ENCODE data around the gene CCDC187. TPM values are rescaled to one million over a fixed set of nuclear protein-coding genes. Genes with fewer than 3 reads are reported as not detected.

CCDC187 gene
- polyA plus RNA-seq, 1 donor from 2014 or later = not detected

GRCh38 chr9:136293476-136294077, 10.3 kb downstream of the CCDC187 start:
- Histone ChIP-seq H3K27ac (ENCODE audit: low read length) (no peak overlapping the region), H3K9me3 (ENCODE audit: low read length) (no peaks in the 10 kb centered on the region), H4K20me1 (ENCODE audit: insufficient read depth) (no peaks in the 10 kb centered on the region), H3K27me3 (ENCODE audit: insufficient read depth, low read depth, low read length) (no peaks in the 10 kb centered on the region), H2AFZ (ENCODE audit: low read depth, low read length) (no peak overlapping the region), H3K4me3 (ENCODE audit: low read length) (no peak overlapping the region), H3K4me2 (ENCODE audit: low read length) (no peak overlapping the region), H3K36me3 (ENCODE audit: insufficient read depth, low read length) (no peaks in the 10 kb centered on the region), H3K79me2 (replicated peaks; ENCODE audit: insufficient read depth, low read length) (no peaks in the 10 kb centered on the region), H3F3A (ENCODE audit: insufficient read depth, low read length, poor library complexity, severe bottlenecking) (no peaks in the 10 kb centered on the region), H3K9ac (ENCODE audit: low read length) (no peak overlapping the region), H3K9me2 (ENCODE audit: insufficient read depth, low read length) (no peaks in the 10 kb centered on the region)
- TF ChIP-seq TAF1 (IDR thresholded peaks at IDR 0.05; ENCODE audit: low read depth) (no peak), MXI1 (conservative IDR thresholded peaks at IDR 0.05; ENCODE audit: poor library complexity, severe bottlenecking) (no peak), SMC3 (conservative IDR thresholded peaks at IDR 0.05; ENCODE audit: poor library complexity) (no peak), EZH2 (IDR thresholded peaks at IDR 0.05; ENCODE audit: borderline replicate concordance, insufficient read depth, low read length, poor library complexity, severe bottlenecking) (no peak), EP300 (conservative IDR thresholded peaks at IDR 0.05; ENCODE audit: poor library complexity, severe bottlenecking) (no peak), POLR2AphosphoS5 (IDR thresholded peaks at IDR 0.05) (no peak), REST (IDR thresholded peaks at IDR 0.05; ENCODE audit: borderline replicate concordance) (no peak), RAD21 (conservative IDR thresholded peaks at IDR 0.05) (no peak)
- TF ChIP-seq, protein P1, sequence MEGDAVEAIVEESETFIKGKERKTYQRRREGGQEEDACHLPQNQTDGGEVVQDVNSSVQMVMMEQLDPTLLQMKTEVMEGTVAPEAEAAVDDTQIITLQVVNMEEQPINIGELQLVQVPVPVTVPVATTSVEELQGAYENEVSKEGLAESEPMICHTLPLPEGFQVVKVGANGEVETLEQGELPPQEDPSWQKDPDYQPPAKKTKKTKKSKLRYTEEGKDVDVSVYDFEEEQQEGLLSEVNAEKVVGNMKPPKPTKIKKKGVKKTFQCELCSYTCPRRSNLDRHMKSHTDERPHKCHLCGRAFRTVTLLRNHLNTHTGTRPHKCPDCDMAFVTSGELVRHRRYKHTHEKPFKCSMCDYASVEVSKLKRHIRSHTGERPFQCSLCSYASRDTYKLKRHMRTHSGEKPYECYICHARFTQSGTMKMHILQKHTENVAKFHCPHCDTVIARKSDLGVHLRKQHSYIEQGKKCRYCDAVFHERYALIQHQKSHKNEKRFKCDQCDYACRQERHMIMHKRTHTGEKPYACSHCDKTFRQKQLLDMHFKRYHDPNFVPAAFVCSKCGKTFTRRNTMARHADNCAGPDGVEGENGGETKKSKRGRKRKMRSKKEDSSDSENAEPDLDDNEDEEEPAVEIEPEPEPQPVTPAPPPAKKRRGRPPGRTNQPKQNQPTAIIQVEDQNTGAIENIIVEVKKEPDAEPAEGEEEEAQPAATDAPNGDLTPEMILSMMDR (IDR thresholded peaks at IDR 0.05; ENCODE audit: poor library complexity, severe bottlenecking) = no peak

DNA sequence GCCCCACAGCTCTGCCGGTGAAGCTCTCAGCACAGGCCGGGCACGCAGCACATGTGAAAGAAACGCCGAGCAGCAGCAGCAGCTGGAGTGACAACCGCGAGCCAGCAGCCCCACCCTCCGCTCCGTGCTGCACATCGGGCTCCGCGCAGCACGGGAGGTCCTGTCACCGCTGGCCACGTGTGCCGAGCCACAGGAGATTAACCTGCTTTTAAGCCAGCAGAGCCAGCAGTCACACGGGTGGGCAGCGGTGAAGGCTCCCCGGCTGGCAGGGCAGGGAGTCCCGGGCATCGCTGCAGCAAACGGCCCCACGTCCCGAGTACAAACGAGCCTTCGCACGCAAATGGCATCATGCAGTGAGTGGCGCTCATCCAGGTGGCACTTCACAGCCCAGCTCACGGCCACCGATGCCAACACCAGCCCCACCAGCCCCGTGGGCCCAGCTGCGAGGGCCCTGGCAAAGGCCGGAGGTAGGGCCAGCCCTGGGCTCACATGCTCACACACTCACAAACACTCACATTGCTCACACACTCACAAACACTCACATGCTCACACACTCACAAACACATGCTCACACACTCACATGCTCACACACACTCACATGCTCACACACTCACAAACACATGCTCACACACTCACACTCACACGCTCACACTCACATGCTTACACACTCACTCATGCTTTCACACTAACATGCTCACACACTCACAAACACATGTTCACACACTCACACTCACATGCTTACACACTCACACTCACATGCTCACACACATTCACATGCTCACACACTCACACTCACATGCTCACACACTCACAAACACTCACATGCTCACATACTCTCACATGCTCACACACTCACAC, 11.1 kb downstream of the CCDC187 start:
- Histone ChIP-seq H3K4me2 (ENCODE audit: low read length) (no peak overlapping the region), H2AFZ (ENCODE audit: low read depth, low read length) (no peak overlapping the region), H3K27me3 (ENCODE audit: insufficient read depth, low read depth, low read length) (no peaks in the 10 kb centered on the region), H3K9me2 (ENCODE audit: insufficient read depth, low read length) (no peaks in the 10 kb centered on the region), H3K36me3 (ENCODE audit: insufficient read depth, low read length) (no peaks in the 10 kb centered on the region), H3K79me2 (replicated peaks; ENCODE audit: insufficient read depth, low read length) (no peaks in the 10 kb centered on the region), H3K4me3 (ENCODE audit: low read length) (no peak overlapping the region), H3F3A (ENCODE audit: insufficient read depth, low read length, poor library complexity, severe bottlenecking) (no peaks in the 10 kb centered on the region), H3K27ac (ENCODE audit: low read length) (no peak overlapping the region), H3K9ac (ENCODE audit: low read length) (no peak overlapping the region), H4K20me1 (ENCODE audit: insufficient read depth) (no peaks in the 10 kb centered on the region), H3K9me3 (ENCODE audit: low read length) (no peaks in the 10 kb centered on the region)
- no peak for TF ChIP-seq EZH2 (IDR thresholded peaks at IDR 0.05; ENCODE audit: borderline replicate concordance, insufficient read depth, low read length, poor library complexity, severe bottlenecking)
- TF ChIP-seq TAF1 (IDR thresholded peaks at IDR 0.05; ENCODE audit: low read depth) = no peak
- TF ChIP-seq SMC3 (conservative IDR thresholded peaks at IDR 0.05; ENCODE audit: poor library complexity) = no peak
- TF ChIP-seq, protein P1 (IDR thresholded peaks at IDR 0.05; ENCODE audit: poor library complexity, severe bottlenecking) = no peak
- no peak for TF ChIP-seq RAD21 (conservative IDR thresholded peaks at IDR 0.05)
- no peak for TF ChIP-seq MXI1 (conservative IDR thresholded peaks at IDR 0.05; ENCODE audit: poor library complexity, severe bottlenecking)
- no peak for TF ChIP-seq POLR2AphosphoS5 (IDR thresholded peaks at IDR 0.05)
- no peak for TF ChIP-seq EP300 (conservative IDR thresholded peaks at IDR 0.05; ENCODE audit: poor library complexity, severe bottlenecking)
- TF ChIP-seq REST (IDR thresholded peaks at IDR 0.05; ENCODE audit: borderline replicate concordance) = no peak

Measured in neural cell (in vitro differentiated cells).